Effector memory CD4-positive, alpha-beta T cell (primary cell): ENCODE measurements around the gene TMEM213.

ENCODE experiments used
- DNase-seq, 3 donors: peaks; one replicate each; pipeline ENCODE4 v3.0.0-alpha.2; 2020
- H3K27ac ChIP-seq: 2 replicates; pipeline ENCODE4 v1.7.0; 2013; ENCODE audit warnings: mild to moderate bottlenecking, low read length, moderate library complexity; ENCODE audit not compliant: insufficient read depth, poor library complexity, severe bottlenecking
- H3K27me3 ChIP-seq: replicated peaks from 2 replicates; pipeline ENCODE4 v1.7.0; 2013; ENCODE audit warnings: mild to moderate bottlenecking, low read length; ENCODE audit not compliant: insufficient read depth, control insufficient read depth, poor library complexity, severe bottlenecking
- H3K36me3 ChIP-seq: 2 replicates; pipeline ENCODE4 v1.7.0; 2013; ENCODE audit warnings: mild to moderate bottlenecking, low read length, moderate library complexity; ENCODE audit not compliant: control insufficient read depth, insufficient read depth
- H3K4me1 ChIP-seq: 2 replicates; pipeline ENCODE4 v1.7.0; 2013; ENCODE audit warnings: low read length, mild to moderate bottlenecking; ENCODE audit not compliant: control insufficient read depth, insufficient read depth, poor library complexity, severe bottlenecking
- H3K4me3 ChIP-seq: 2 replicates; pipeline ENCODE4 v1.7.0; 2013; ENCODE audit warnings: low read length, low read depth, mild to moderate bottlenecking; ENCODE audit not compliant: insufficient read depth, poor library complexity, severe bottlenecking
- H3K9me3 ChIP-seq: 2 replicates; pipeline ENCODE4 v1.7.0; 2013; ENCODE audit warnings: mild to moderate bottlenecking, low read length, moderate library complexity; ENCODE audit not compliant: control insufficient read depth

Gene TMEM213

GRCh38 chr7:138833596-138833995, 35.8 kb downstream of the TMEM213 start:
- Histone ChIP-seq H3K4me3 (no peak overlapping the region), H3K27ac (no peak overlapping the region), H3K27me3 (peaks cover 5% of the 10 kb centered on the region), H3K9me3 (no peaks in the 10 kb centered on the region), H3K36me3 (no peaks in the 10 kb centered on the region), H3K4me1 (no peaks in the 10 kb centered on the region)
- no peak for DNase-seq

GRCh38 chr7:138834583-138834982, 36.8 kb downstream of the TMEM213 start:
- H3K36me3 ChIP-seq, result no peaks in the 10 kb centered on the region
- no peaks in the 10 kb centered on the region for H3K4me1 ChIP-seq
- no peaks in the 10 kb centered on the region for H3K9me3 ChIP-seq
- no peak for DNase-seq
- no peak overlapping the region for H3K4me3 ChIP-seq
- no peak overlapping the region for H3K27ac ChIP-seq
- peaks cover 5% of the 10 kb centered on the region for H3K27me3 ChIP-seq

- H3K9me3 ChIP-seq, result no peaks in the 10 kb centered on the region
- H3K4me1 ChIP-seq, result no peaks in the 10 kb centered on the region
- DNase-seq, result no peak
These were observed 37.3 kb downstream of the TMEM213 start for GRCh38 chr7:138835087-138835486.

GRCh38 chr7:138837627-138838026, 39.8 kb downstream of the TMEM213 start:
- DNase-seq, result no peak
- no peak overlapping the region for H3K4me3 ChIP-seq
- peaks cover 5% of the 10 kb centered on the region for H3K27me3 ChIP-seq
- no peak overlapping the region for H3K27ac ChIP-seq
- no peaks in the 10 kb centered on the region for H3K4me1 ChIP-seq
- no peaks in the 10 kb centered on the region for H3K9me3 ChIP-seq
- no peaks in the 10 kb centered on the region for H3K36me3 ChIP-seq

More at GRCh38 chr7:138835087-138835486, 37.3 kb downstream of the TMEM213 start:
- Histone ChIP-seq H3K27me3 (peaks cover 5% of the 10 kb centered on the region), H3K27ac (no peak overlapping the region), H3K36me3 (no peaks in the 10 kb centered on the region), H3K4me3 (no peak overlapping the region)

GRCh38 chr7:138838166-138838565, 40.4 kb downstream of the TMEM213 start:
- no peak for DNase-seq
- Histone ChIP-seq H3K27ac (no peak overlapping the region), H3K9me3 (no peaks in the 10 kb centered on the region), H3K4me3 (no peak overlapping the region), H3K4me1 (no peaks in the 10 kb centered on the region), H3K36me3 (no peaks in the 10 kb centered on the region), H3K27me3 (peaks cover 5% of the 10 kb centered on the region)

- DNase-seq, result no peak
- no peaks in the 10 kb centered on the region for H3K4me1 ChIP-seq
- no peaks in the 10 kb centered on the region for H3K9me3 ChIP-seq
- no peaks in the 10 kb centered on the region for H3K27me3 ChIP-seq
- H3K4me3 ChIP-seq, result no peak overlapping the region
- H3K36me3 ChIP-seq, result no peaks in the 10 kb centered on the region
- no peak overlapping the region for H3K27ac ChIP-seq
These were observed 44.3 kb downstream of the TMEM213 start for GRCh38 chr7:138842111-138842510.

GRCh38 chr7:138843632-138844580, 46.1 kb downstream of the TMEM213 start:
- no peak overlapping the region for H3K4me3 ChIP-seq
- no peak for DNase-seq

GRCh38 chr7:138845711-138846110, 47.9 kb downstream of the TMEM213 start:
- Histone ChIP-seq H3K9me3 (no peaks in the 10 kb centered on the region), H3K27me3 (no peaks in the 10 kb centered on the region), H3K36me3 (no peaks in the 10 kb centered on the region), H3K27ac (no peak overlapping the region), H3K4me1 (no peaks in the 10 kb centered on the region), H3K4me3 (no peak overlapping the region)
- DNase-seq, result no peak

More at GRCh38 chr7:138843632-138844580, 46.1 kb downstream of the TMEM213 start:
- Histone ChIP-seq H3K36me3 (no peaks in the 10 kb centered on the region), H3K27me3 (no peaks in the 10 kb centered on the region), H3K4me1 (no peaks in the 10 kb centered on the region), H3K27ac (no peak overlapping the region), H3K9me3 (no peaks in the 10 kb centered on the region)

GRCh38 chr7:138848056-138848980, 50.5 kb downstream of the TMEM213 start:
- Histone ChIP-seq H3K9me3 (no peaks in the 10 kb centered on the region), H3K4me1 (no peaks in the 10 kb centered on the region), H3K27me3 (no peaks in the 10 kb centered on the region), H3K4me3 (no peak overlapping the region), H3K27ac (no peak overlapping the region), H3K36me3 (no peaks in the 10 kb centered on the region)
- DNase-seq, result no peak
